ENCODE data around the gene ZNF213.

DNA sequence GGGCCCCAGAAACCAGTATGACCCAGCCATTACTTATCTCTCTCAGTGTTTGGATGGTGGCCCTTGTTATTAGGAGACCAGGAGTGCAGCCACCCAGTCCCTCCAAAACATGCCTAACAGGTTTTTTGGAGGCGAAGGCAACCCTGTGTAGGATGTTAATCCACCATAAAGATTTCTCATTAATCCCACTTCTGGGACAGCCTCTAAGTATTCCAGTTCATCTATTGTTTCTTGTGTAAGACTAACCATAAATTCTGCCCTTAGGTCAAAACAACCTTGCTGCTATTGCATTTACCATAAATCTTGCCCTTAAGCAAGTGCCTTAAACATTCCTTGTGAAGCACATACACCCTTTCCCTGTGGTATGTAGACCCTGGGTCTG lies 31.7 kb downstream of the ZNF213 start:
- TF ChIP-seq, protein P1, sequence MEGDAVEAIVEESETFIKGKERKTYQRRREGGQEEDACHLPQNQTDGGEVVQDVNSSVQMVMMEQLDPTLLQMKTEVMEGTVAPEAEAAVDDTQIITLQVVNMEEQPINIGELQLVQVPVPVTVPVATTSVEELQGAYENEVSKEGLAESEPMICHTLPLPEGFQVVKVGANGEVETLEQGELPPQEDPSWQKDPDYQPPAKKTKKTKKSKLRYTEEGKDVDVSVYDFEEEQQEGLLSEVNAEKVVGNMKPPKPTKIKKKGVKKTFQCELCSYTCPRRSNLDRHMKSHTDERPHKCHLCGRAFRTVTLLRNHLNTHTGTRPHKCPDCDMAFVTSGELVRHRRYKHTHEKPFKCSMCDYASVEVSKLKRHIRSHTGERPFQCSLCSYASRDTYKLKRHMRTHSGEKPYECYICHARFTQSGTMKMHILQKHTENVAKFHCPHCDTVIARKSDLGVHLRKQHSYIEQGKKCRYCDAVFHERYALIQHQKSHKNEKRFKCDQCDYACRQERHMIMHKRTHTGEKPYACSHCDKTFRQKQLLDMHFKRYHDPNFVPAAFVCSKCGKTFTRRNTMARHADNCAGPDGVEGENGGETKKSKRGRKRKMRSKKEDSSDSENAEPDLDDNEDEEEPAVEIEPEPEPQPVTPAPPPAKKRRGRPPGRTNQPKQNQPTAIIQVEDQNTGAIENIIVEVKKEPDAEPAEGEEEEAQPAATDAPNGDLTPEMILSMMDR (IDR thresholded peaks at IDR 0.05) = no peak
- TF ChIP-seq POLR2A (IDR thresholded peaks at IDR 0.05) = no peak

All from adrenal gland (tissue), 5 donors.